ENCODE results near the gene CIAPIN1. TPM values are rescaled to one million over a fixed set of nuclear protein-coding genes. Genes with fewer than 3 reads are reported as not detected.

The CIAPIN1 gene
- total RNA-seq, 1 experiment from 2014 or later, result 82.8 TPM

GRCh38 chr16:57479976-57480753 lies 33.0 kb upstream of the CIAPIN1 start:
- H3K9ac ChIP-seq (ENCODE audit: extremely low read depth, insufficient read length, low read length), result no peak overlapping the region
- H3K18ac ChIP-seq (ENCODE audit: insufficient read length, low read depth, low read length), result no peak overlapping the region
- no peak for DNase-seq
- peaks cover 3% of the 10 kb centered on the region; the same call in 1 of the 2 replicates for H3K4me1 ChIP-seq (ENCODE audit: insufficient read depth, low read length)
- Mint-ChIP-seq H3K4me3 (peak overlapping the region; percentile 75 to 86), H3K4me1 (peaks cover 25 to 57% of the 10 kb centered on the region in 2 experiments), H3K27ac (peak overlapping the region in 1 of 3 experiments; percentile 95; a peak in 2 of 7 replicates), H3K9me3 (no peaks in the 10 kb centered on the region), H3K36me3 (ENCODE audit: insufficient read depth in 1 of 3, low read depth in 3 of 3) (peaks cover 0 to 4% (median 3%) of the 10 kb centered on the region in 3 experiments; a peak in 4 of 7 replicates), H3K27me3 (ENCODE audit: low read depth) (peaks cover 24% of the 10 kb centered on the region)
- H4K20me1 ChIP-seq (ENCODE audit: control insufficient read depth, insufficient read depth, insufficient read length), result no peaks in the 10 kb centered on the region
- WGBS (ENCODE audit: extremely low coverage, insufficient read length, low lambda C conversion rate), result no CpG with 5 or more reads among the region's 15 CpGs
- no peak overlapping the region for H3K14ac ChIP-seq (ENCODE audit: insufficient read depth, low read length)
- H3K27me3 ChIP-seq (ENCODE audit: insufficient read depth, low read length), result no peaks in the 10 kb centered on the region
- H3K27ac ChIP-seq (ENCODE audit: insufficient read length, low read depth, low read length), result no peak overlapping the region
- no peak overlapping the region for H3K56ac ChIP-seq (ENCODE audit: insufficient read length, low read depth, low read length)
- no peaks in the 10 kb centered on the region for H3K79me2 ChIP-seq (ENCODE audit: insufficient read depth, low read length)
- no peak overlapping the region for H3K23ac ChIP-seq (ENCODE audit: insufficient read length, low read depth, low read length)
- no peak overlapping the region for H4K91ac ChIP-seq (ENCODE audit: insufficient read length, low read depth, low read length)
- TF ChIP-seq CTCF (conservative IDR thresholded peaks at IDR 0.05), result no peak
- H4K8ac ChIP-seq (replicated peaks; ENCODE audit: insufficient read length, low read depth, low read length), result no peak overlapping the region
- no peaks in the 10 kb centered on the region for H3K9me3 ChIP-seq (ENCODE audit: control insufficient read depth, low read depth, low read length)
- H2BK5ac ChIP-seq (ENCODE audit: insufficient read length, low read length), result no peak overlapping the region
- no peak overlapping the region for H3K4ac ChIP-seq (ENCODE audit: low read depth, low read length)
- no peaks in the 10 kb centered on the region for H3K79me1 ChIP-seq (ENCODE audit: insufficient read depth, low read depth, low read length, poor library complexity, severe bottlenecking)
- H2BK12ac ChIP-seq (ENCODE audit: insufficient read length, low read depth, low read length), result no peak overlapping the region
- H3T11ph ChIP-seq (ENCODE audit: low read length), result no peak overlapping the region
- H2BK120ac ChIP-seq (ENCODE audit: low read depth, low read length, poor library complexity, severe bottlenecking), result no peak overlapping the region
- H3K4me2 ChIP-seq (ENCODE audit: insufficient read depth, insufficient read length, low read length), result peak overlapping the region; percentile 77
- H2BK20ac ChIP-seq (ENCODE audit: low read depth, low read length, poor library complexity, severe bottlenecking), result no peak overlapping the region
- peaks cover 8% of the 10 kb centered on the region for H3K23me2 ChIP-seq (ENCODE audit: insufficient read length, low read depth, low read length, poor library complexity, severe bottlenecking)
- H2AFZ ChIP-seq (ENCODE audit: low read length), result no peak overlapping the region
- H2AK5ac ChIP-seq (ENCODE audit: insufficient read length, low read length), result no peak overlapping the region
- H4K5ac ChIP-seq (ENCODE audit: insufficient read length, low read depth, low read length), result no peak overlapping the region
- no peak overlapping the region for H2BK15ac ChIP-seq (ENCODE audit: low read depth, low read length)

Measured in H9 (cell line).